Mucosa of gallbladder (tissue), 1 donor: ENCODE data around the gene PYM1. TPM values are rescaled to one million over a fixed set of nuclear protein-coding genes. Genes with fewer than 3 reads are reported as not detected.

Source experiments
- DNase-seq: peaks from one replicate; pipeline ENCODE4 v3.0.0-alpha.2; 2020; ENCODE audit warnings: low spot score
- total RNA-seq: library from RNA; stranded (reverse); gene quantifications from one replicate; pipeline ENCODE4 v1.2.1, GENCODE V29; 2021
- donor health status: DM: no; HTN: no; CAD: no.

The PYM1 gene
- total RNA-seq: 25.1 TPM

- DNase-seq: peak; percentile 81
Observed at GRCh38 chr12:55927588-55928502, at the start of gene PYM1. Gene PYM1 (minus strand): TSS chr12:55927894. CDS start chr12:55927761, 133 bp downstream.

GRCh38 chr12:55974308-55974730 is 46.6 kb upstream of the PYM1 start:
- peak; percentile 50 for DNase-seq

- peak; percentile 100 for DNase-seq
Observed at GRCh38 chr12:55973599-55974307, 46.1 kb upstream of the PYM1 start, which contains the start of gene RAB5B. Gene RAB5B (plus strand): TSS chr12:55974078. CDS start chr12:55986961, 12,883 bp downstream.

GRCh38 chr12:55972911-55973598 is 45.4 kb upstream of the PYM1 start:
- no peak for DNase-seq

GRCh38 chr12:55972456-55972855 is 44.8 kb upstream of the PYM1 start:
- no peak for DNase-seq

- no peak for DNase-seq
Observed at GRCh38 chr12:55972042-55972441, 44.3 kb upstream of the PYM1 start.

- no peak for DNase-seq
Observed at GRCh38 chr12:55970775-55971174, 43.1 kb upstream of the PYM1 start.

GRCh38 chr12:55969356-55969755 is 41.7 kb upstream of the PYM1 start:
- no peak for DNase-seq

GRCh38 chr12:55966408-55967281 is 39.0 kb upstream of the PYM1 start, which contains the start of gene CDK2:
Gene CDK2 (plus strand): TSS chr12:55966830. CDS start chr12:55967009, 179 bp downstream.
- peak; percentile 91 for DNase-seq

GRCh38 chr12:55965941-55966407 is 38.3 kb upstream of the PYM1 start, which contains the start of gene PMEL:
Gene PMEL (minus strand): TSS chr12:55966042. CDS start chr12:55966011, 31 bp downstream.
- DNase-seq: no peak

GRCh38 chr12:55965240-55965639 is 37.5 kb upstream of the PYM1 start:
- DNase-seq: no peak

- no peak for DNase-seq
Observed at GRCh38 chr12:55963760-55964159, 36.1 kb upstream of the PYM1 start.

- peak; percentile 79 for DNase-seq
Observed at GRCh38 chr12:55957106-55957859, 29.6 kb upstream of the PYM1 start.

- DNase-seq: peak; percentile 54
Observed at GRCh38 chr12:55955800-55956508, 28.3 kb upstream of the PYM1 start.

- DNase-seq: no peak
Observed at GRCh38 chr12:55955344-55955743, 27.6 kb upstream of the PYM1 start.

GRCh38 chr12:55946553-55946952 is 18.9 kb upstream of the PYM1 start:
- DNase-seq: no peak

GRCh38 chr12:55942577-55943136 is 15.0 kb upstream of the PYM1 start:
- DNase-seq: no peak

GRCh38 chr12:55942055-55942454 is 14.4 kb upstream of the PYM1 start:
- no peak for DNase-seq
